Fibroblast of skin of back (primary cell): ENCODE data around the gene SDK2.
"Not testable (repeated sequence)": the region's sequence is repeated elsewhere in the genome, so short reads cannot be mapped to it uniquely, and the experiment has no call there.

Experiments used
- DNase-seq: peaks from one replicate; pipeline ENCODE4 v3.0.0-alpha.2; 2013

Gene SDK2

GRCh38 chr17:73312887-73313286 lies 331.4 kb downstream of the SDK2 start:
- not testable (repeated sequence) for DNase-seq

DNA sequence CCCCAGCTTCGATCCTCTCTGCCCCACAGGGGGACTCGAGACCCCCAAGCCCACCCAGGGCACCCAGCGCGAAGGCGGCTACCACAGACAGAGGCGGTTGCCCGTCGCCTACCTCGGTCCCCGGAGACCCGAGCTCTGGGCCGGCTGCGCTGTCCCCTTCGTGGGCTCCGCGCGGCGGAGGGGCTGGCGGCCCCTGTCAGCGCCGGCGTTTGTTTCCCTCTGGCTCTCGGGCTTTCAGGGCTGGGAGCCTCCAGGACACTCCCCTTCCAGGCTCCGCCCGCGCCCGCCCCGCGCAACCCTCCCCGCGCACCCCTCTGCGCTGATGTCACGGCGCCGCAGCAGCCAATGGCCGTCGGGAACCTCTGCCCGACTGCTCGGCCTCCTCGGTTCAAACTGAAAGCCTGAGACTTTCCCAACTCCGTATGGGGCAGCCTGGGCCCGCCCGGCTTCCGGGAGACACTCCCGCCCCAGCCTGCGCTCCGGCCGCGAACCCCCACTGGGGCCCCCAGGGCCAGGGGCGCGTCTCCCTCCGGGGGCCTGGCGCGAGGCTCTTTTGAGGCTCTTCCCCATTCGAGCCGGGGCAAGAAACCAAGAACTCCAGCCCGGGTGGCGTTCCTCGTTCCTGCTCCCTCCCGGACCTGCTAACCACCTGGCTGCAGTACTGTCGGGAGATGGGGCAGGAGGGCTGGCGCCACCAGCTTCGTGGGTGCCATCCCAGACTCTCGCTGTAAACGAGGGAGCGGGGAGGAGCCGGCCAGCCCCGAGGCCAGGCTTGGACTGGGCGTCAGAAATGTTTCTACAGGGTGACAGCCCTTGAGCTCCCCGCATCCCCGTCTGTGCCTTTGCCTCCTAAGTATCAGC lies 332.2 kb downstream of the SDK2 start, which contains the start of gene CDC42EP4:
TSS of gene CDC42EP4 (minus strand) at position 221 of the 861 bp plus-strand sequence. CDS start 25,501 bp downstream, outside the sequence.
- DNase-seq: peak; percentile 95

DNA sequence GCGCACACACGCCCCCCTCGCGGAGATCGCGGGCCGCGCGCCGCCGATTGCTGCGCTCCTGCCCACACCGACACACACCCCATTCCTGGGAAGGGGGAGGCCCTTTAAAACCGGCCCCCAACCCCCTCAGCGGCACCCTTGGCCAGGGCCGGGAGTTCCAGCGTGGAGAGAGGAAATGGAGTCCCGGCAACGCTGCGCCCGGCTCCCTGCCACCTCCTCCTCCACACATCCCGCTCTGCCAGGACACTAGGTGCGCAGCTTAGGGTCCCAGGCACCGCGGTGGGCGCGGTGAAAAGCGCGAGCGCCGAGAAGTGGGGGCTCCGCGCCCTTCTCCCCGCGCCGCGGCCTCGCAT lies 332.8 kb downstream of the SDK2 start:
- no peak for DNase-seq

DNA sequence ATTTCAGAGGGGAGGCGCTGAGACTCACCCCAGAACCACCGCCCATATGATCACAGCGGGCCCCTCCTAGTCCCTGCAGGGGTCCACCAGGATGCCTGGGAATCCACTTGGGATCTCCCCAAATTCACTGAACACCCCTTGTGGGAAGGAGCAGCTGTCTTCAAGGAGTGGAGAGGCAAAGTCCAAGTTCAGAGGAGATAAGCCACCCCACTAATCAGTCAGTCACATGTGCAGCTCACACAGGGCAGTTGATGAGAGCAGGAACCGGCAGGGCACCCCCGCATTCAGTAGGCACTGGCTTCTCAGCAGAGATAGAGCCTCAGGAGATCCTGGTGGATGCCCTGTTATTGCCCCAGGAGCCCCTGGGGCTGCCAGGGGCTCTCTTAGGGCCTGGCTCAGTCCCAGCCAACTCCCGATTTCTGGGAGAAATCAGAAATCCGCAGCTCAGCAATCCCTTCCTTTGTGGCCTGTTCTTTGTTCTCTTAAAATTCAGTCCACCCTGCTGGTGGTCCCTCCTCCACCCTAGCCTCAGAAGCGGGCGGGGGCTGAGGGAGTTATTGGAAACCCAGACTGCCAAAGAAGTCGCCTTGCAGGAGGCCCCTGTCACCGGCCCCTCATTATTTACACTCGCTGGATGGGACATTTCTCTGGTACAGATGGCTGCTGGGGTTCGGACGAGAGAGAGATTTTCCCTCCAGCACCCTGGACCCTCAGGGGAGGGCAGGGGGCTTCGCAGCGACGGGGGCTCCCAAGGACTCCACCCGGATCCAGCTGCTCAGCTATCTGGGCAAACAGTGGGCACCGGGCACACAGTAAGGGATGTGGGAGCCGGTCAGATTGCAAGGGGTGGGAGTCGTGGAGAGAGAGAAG lies 334.3 kb downstream of the SDK2 start:
- no peak for DNase-seq

DNA sequence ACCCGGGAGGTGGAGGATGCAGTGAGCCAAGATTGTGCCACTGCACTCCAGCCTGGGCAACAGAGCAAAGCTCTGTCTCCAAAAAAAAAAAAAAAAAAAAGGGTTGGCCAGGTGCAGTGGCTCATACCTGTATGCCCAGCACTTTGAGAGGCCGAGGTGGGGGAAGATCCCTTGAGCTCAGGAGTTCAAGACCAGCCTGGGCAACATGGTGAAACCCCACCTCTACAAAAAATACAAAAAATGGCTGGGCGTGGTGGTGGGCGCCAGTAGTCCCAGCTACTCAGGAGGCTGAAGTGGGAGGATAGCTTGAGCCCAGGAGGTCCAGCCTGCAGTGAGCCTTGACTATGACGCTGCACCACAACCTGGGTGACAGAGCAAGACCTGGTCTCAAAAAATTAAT lies 335.3 kb downstream of the SDK2 start:
- not testable (repeated sequence) for DNase-seq

- peak; percentile 61 for DNase-seq
Measured at GRCh38 chr17:73308017-73308823, 336.0 kb downstream of the SDK2 start.

DNA sequence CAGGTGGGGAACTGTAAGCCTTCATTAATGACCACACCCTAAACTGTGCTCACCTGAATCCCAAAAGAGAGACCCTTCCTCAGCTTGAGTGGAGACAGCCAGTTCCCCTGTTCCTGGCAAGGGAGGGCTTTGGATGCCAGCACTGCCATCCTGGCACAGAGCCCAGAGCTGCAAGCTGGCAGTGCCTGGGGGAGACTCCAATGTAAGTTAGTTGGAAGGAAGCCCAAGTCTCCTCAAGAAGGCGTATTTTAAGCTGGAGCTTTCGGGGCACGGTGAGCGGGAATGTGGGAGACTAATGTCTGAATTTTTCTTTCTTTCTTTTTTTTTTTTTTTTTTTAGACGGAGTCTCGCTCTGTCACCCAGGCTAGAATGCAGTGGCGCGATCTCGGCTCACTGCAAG lies 337.1 kb downstream of the SDK2 start:
- DNase-seq: no peak

DNA sequence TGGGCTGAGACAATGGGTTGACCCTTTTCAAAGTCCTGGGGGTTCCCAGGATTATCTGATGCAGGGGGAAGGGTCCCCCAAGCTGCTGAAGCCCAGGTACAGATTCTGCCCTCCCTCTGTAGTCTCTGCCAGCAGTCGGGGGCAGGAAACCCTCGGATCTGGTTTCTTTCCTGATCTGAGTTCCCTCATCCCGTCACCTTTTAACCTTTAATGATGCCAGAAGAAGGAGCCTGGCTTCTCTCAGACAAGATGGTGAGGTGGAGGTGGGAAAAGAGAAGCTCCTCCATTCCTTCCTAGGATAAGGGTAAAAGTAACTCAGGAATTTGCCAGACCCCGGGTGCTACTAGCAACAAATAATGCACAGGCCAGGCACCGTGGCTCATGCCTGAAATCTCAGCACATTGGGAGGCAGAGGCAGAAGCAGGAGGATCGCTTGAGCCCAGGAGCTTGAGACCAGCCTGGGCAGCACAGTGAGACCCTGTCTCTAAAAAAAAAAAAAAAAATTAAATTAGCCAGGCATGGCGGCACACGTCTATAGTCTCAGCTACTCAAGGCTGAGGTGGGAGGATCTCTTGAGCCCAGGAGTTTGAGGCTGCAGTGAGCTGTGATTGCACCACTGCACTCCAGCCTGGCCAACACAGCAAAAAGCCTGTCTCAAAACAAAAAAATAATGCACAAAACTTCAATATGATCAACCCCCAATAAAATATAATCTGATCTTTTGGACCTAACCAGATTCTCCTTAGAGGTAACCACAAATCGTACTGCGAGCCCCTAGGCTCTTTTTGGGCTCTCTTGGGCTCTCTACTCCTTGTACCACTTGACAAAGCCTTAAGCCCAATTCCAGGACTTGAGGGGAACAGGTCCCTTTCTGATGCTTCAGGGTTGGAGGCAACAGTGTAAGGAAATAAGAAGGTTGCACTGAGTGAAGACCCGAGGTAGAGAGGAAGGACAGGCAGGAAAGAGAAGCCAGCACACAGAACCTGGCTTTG lies 338.1 kb downstream of the SDK2 start:
- DNase-seq: no peak

DNA sequence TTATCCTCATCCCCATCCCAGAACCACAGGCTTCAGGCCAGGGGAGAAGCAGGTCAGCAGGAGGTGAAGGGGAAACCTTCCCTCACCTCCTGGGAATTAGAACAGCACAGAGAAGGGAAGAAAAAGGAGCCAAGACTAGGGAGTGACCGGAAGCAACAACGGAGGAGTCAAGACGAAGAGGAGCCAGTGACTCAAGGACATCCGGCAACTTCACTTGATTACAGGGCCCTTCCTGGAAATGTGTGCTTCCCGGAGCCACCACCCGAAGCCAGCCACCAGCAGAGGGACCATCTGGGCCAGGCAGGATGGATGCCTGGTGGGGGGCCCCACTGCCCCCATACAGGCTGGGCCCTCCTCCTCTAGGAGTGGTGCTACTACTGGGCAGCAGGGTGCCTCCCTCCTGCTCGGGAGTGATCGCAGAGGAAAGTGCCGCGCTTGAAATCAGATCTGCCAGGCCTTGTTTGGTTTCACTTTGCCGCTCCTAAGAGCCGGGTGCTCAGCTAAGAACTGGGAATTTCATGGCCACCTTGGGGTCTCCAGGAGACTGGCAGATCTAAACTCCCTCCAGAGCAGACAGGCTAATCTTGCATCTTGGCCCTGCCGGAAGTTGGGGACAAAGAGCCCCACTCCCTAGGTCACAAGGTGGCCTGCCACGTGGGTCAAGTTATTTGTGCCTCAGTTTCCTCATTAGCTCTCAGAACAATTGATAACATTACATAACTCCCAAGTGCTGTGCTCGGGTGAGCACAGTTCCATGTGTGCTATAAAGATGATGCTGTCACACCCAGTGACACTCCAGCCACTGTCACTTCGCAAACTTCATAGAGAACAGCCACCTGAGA lies 339.1 kb downstream of the SDK2 start:
- DNase-seq: peak; percentile 94

DNA sequence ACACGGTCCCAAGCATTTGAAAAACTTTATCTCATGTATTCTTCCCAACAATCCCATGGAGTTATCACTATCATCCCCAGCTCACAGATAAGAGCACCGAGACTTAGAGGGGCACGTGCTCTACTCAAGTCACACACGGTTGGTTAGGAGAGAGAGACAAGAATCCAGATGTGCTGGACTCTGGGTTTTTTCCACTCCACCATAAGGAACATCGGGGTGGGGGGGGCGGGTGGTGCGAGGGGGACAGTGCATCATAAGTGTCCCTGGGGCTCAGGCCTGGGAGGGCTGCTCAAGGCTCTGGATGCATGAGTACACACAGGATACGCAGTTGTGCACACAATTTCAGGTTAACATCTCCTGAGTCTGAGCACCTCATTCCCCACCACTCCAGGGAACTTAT lies 339.8 kb downstream of the SDK2 start:
- DNase-seq: no peak

GRCh38 chr17:73302189-73302588 lies 342.1 kb downstream of the SDK2 start:
- DNase-seq: peak; percentile 64

GRCh38 chr17:73301369-73301768 lies 342.9 kb downstream of the SDK2 start:
- DNase-seq: no peak

DNA sequence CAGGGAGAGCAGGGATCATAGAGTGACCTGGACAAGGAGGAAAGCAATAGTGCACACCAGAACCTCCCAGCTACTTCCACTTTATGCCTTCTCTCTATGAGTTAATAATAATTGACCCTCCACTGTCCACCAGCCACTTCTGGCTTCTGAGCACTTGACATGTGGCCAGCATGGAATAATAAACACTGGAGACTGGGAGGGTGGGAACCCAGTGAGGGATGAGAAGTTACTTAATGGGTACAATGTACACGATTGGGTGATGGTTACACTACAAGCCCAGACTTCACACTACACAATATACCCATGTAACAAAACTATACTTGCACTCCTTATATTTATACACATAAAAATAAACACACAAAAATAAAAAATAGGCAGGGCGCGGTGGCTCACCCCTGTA lies 343.9 kb downstream of the SDK2 start:
- no peak for DNase-seq

GRCh38 chr17:73297934-73298861 lies 346.0 kb downstream of the SDK2 start:
- no peak for DNase-seq

- peak; percentile 78 for DNase-seq
Measured at GRCh38 chr17:73293480-73293911, 350.7 kb downstream of the SDK2 start.

- DNase-seq: no peak
Measured at GRCh38 chr17:73293031-73293430, 351.2 kb downstream of the SDK2 start.

DNA sequence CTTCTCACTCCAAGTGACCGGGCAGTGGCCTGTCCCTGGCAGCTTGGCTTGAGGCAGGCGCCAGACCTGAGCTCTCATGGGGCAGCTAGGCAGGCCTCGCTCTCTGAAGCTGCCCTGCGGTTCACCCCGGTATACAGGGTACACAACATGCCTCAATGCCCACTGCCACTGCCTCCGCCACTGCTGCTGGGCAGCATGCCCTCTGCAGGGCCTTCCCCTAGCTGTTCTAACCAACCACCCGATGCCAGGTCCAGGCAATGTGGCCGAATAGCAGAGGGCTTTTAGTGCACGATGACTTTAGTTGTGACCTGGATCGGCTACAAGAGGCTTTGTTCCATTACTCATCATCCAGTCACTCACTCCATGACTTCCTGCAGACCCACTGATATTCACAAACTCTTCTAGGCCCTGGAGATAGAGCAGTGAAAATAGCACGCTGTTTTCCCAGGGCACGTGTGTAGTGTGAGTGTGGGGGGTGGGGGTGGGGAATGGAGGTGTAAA lies 352.2 kb downstream of the SDK2 start:
- DNase-seq: peak; percentile 88

- DNase-seq: peak; percentile 94
Measured at GRCh38 chr17:73291260-73291801, 352.9 kb downstream of the SDK2 start.
